GM19025 (cell line): ENCODE data around the gene NRAS.
"Not testable (repeated sequence)": the region's sequence is repeated elsewhere in the genome, so short reads cannot be mapped to it uniquely, and the experiment has no call there.

Experiments
- ATAC-seq: cut with Tn5 transposase; IDR thresholded peaks from one replicate; pipeline ENCODE4 v1.9.1; 2021; ENCODE audit warnings: mild to moderate bottlenecking, low read depth, moderate library complexity; ENCODE audit not compliant: unreplicated experiment

Gene NRAS

GRCh38 chr1:114716304-114717170 is at the start of gene NRAS:
Gene NRAS, minus strand, starts transcription at chr1:114716771. Its CDS starts 611 bp downstream, at chr1:114716160.
- ATAC-seq: peak; percentile 88

GRCh38 chr1:114764689-114765088 is 48.1 kb upstream of the NRAS start:
- ATAC-seq: no peak

- ATAC-seq: no peak
Observed at GRCh38 chr1:114758256-114758832, 41.8 kb upstream of the NRAS start.

GRCh38 chr1:114757455-114758255 is 41.1 kb upstream of the NRAS start, which contains the start of gene CSDE1:
Gene CSDE1, minus strand, starts transcription at chr1:114757984. Its CDS starts 18,094 bp downstream, at chr1:114739890.
- peak; percentile 67 for ATAC-seq

GRCh38 chr1:114756949-114757454 is 40.4 kb upstream of the NRAS start:
- peak; percentile 5 for ATAC-seq

- ATAC-seq: peak; percentile 42
Observed at GRCh38 chr1:114756009-114756892, 39.7 kb upstream of the NRAS start.

- no peak for ATAC-seq
Observed at GRCh38 chr1:114755006-114755931, 38.7 kb upstream of the NRAS start.

GRCh38 chr1:114753702-114754101 is 37.1 kb upstream of the NRAS start:
- not testable (repeated sequence) for ATAC-seq

GRCh38 chr1:114753143-114753542 is 36.6 kb upstream of the NRAS start:
- ATAC-seq: no peak

- no peak for ATAC-seq
Observed at GRCh38 chr1:114750780-114751179, 34.2 kb upstream of the NRAS start.

GRCh38 chr1:114749835-114750234 is 33.3 kb upstream of the NRAS start:
- ATAC-seq: no peak

GRCh38 chr1:114746450-114747121 is 30.0 kb upstream of the NRAS start:
- ATAC-seq: no peak

GRCh38 chr1:114745291-114745690 is 28.7 kb upstream of the NRAS start:
- no peak for ATAC-seq

GRCh38 chr1:114741963-114742746 is 25.6 kb upstream of the NRAS start:
- no peak for ATAC-seq

GRCh38 chr1:114740331-114740730 is 23.8 kb upstream of the NRAS start:
- ATAC-seq: no peak

GRCh38 chr1:114737314-114737849 is 20.8 kb upstream of the NRAS start:
- ATAC-seq: no peak

- ATAC-seq: no peak
Observed at GRCh38 chr1:114735479-114735878, 18.9 kb upstream of the NRAS start.
